GM11168 (cell line): Measurements from ENCODE around the gene SLC39A3.

Experiments used
- in situ Hi-C: fragments of 300-500 bp; cut with MboI; formaldehyde crosslinking; loops from one replicate; pipeline ENCODE4 v1.12.0; 2022; ENCODE audit warnings: low sequenced_read_pairs; ENCODE audit not compliant: unreplicated experiment

SLC39A3 gene

DNA sequence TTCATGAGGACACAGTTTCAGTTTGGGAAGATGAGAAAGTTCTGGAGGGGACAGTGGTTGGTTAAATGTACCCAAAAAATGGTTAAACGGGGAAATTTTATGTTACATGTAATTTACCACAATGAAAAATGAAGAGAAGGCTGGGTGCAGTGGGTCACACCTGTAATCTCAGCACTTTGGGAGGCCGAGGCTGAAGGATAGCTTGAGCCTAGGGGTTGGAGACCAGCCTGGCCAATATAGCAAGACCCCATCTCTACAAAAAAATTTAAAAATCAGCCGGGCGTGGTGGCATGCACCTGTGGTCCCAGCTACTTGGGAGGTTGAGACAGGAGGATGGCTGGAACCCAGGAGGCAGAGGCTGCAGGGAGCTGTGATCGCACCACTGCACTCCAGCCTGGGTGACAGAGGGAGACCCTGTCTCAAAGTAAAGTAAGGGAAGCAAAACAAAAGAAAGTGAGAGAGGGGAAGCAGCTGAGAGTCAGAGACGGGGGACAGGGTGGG, 54.6 kb downstream of the SLC39A3 start:
- in situ Hi-C loops = no loop called here

DNA sequence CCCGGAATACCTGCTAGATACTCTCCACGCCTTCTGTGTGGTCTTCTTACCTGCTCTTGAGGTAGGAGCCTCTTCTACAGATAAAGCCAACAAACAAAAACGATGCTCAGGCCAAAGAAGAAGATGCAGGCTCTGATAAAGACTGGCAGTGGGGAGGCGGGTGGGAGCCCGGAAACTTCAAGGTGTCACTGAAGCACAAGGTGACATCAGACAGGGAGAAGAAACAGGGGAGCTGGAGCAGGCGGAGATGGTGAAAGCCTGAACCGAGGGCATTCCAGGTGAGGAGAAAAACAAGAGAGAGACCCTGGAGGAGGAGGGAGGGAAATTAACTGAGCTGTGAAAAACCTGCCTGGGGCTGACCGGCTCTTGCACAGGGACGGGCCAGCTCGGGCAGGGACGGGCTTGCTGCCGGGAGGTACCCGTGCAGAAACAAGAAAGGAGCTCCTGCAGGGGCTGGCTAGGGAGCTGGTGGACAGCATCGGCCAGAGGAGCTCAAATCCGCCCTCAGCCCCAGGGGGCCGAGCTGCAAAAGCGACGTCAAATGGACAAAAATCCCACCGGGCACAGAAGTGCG, 56.3 kb downstream of the SLC39A3 start:
- in situ Hi-C loops = no loop called here
